Measurements from ENCODE around the gene ZNF780B.

Gene ZNF780B

GRCh38 chr19:40055832-40056504, at the start of gene ZNF780B:
TSS of gene ZNF780B (minus strand) at chr19:40056231. CDS start at chr19:40050332, 5,899 bp downstream.
- H3K4me2 ChIP-seq = peak within 1 kb of the TSS; percentile 90
- H3K27me3 ChIP-seq = no peaks in the 10 kb centered on the region
- H3K4me3 ChIP-seq = peak within 1 kb of the TSS; percentile 80
- no peaks in the 10 kb centered on the region; the same call in 1 of the 2 replicates for H3K36me3 ChIP-seq
- H3K9me3 ChIP-seq = peaks cover 44% of the 10 kb centered on the region
- no peak for TF ChIP-seq Cebpa-rat (IDR thresholded peaks at IDR 0.05)
- peak within 1 kb of the TSS; percentile 77 for H3K27ac ChIP-seq
- no peaks in the 10 kb centered on the region for H4K20me1 ChIP-seq
- peaks cover 28% of the 10 kb centered on the region for H3K4me1 ChIP-seq
- H3K9ac ChIP-seq = peak within 1 kb of the TSS; percentile 83

DNA sequence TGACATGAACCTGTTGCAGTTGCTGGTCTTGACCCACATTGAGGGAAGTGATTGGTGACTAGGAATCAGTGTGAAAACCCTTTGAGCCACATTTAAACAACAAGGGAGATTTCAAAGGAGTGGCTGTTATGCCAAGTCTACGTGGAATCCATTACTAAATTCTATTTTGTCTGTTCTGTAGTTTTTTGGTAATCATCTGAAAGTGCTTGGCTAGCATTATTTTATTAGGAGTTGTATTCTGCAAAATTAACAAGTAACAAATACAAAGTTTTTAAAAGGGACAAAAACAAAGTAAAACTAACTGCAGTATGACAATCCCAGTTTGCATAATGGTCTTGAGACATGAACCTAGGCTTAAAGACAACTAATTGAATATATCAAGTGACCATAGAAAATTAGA, 48.7 kb upstream of the ZNF780B start:
- Histone ChIP-seq H3K9ac (no peak overlapping the region), H3K4me2 (no peak overlapping the region)

DNA sequence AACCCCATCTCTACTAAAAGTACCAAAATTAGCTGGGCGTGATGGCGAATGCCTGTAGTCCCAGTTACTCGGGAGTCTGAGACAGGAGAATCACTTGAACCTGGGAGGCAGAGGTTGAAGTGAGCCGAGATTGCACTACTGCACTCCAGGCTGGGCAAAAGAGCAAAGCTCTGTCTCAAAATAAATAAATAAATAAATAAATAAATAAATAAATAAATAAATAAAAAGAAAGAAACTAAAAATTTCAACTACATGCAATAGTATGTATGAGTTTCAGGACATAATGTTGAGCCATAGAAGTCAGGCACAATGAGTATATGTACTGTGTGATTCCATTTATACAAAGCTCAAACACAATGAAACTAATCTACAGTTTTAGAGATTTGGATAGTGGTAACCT, 47.6 kb upstream of the ZNF780B start:
- H3K4me3 ChIP-seq = no peak overlapping the region
- no peak overlapping the region for H3K4me2 ChIP-seq
- H3K36me3 ChIP-seq = no peaks in the 10 kb centered on the region
- H4K20me1 ChIP-seq = no peaks in the 10 kb centered on the region
- H3K9me3 ChIP-seq = peaks cover 4% of the 10 kb centered on the region; the same call in 1 of the 2 replicates
- no peak overlapping the region for H3K9ac ChIP-seq
- H3K27me3 ChIP-seq = no peaks in the 10 kb centered on the region
- no peak for TF ChIP-seq Cebpa-rat (IDR thresholded peaks at IDR 0.05)
- H3K4me1 ChIP-seq = no peaks in the 10 kb centered on the region
- H3K27ac ChIP-seq = no peak overlapping the region

More for the DNA sequence above, 48.7 kb upstream of the ZNF780B start:
- Histone ChIP-seq H3K27me3 (no peaks in the 10 kb centered on the region), H3K4me3 (no peak overlapping the region), H4K20me1 (no peaks in the 10 kb centered on the region), H3K4me1 (no peaks in the 10 kb centered on the region), H3K9me3 (peaks cover 5% of the 10 kb centered on the region; the same call in 1 of the 2 replicates), H3K27ac (no peak overlapping the region), H3K36me3 (no peaks in the 10 kb centered on the region)
- no peak for TF ChIP-seq Cebpa-rat (IDR thresholded peaks at IDR 0.05)

GRCh38 chr19:40101813-40102212, 45.8 kb upstream of the ZNF780B start:
- H3K27me3 ChIP-seq = no peaks in the 10 kb centered on the region
- H3K9me3 ChIP-seq = peaks cover 6% of the 10 kb centered on the region
- H3K4me3 ChIP-seq = no peak overlapping the region
- H4K20me1 ChIP-seq = no peaks in the 10 kb centered on the region
- H3K9ac ChIP-seq = no peak overlapping the region
- H3K36me3 ChIP-seq = no peaks in the 10 kb centered on the region
- no peak overlapping the region for H3K4me2 ChIP-seq
- no peak for TF ChIP-seq Cebpa-rat (IDR thresholded peaks at IDR 0.05)
- no peaks in the 10 kb centered on the region for H3K4me1 ChIP-seq
- H3K27ac ChIP-seq = no peak overlapping the region

DNA sequence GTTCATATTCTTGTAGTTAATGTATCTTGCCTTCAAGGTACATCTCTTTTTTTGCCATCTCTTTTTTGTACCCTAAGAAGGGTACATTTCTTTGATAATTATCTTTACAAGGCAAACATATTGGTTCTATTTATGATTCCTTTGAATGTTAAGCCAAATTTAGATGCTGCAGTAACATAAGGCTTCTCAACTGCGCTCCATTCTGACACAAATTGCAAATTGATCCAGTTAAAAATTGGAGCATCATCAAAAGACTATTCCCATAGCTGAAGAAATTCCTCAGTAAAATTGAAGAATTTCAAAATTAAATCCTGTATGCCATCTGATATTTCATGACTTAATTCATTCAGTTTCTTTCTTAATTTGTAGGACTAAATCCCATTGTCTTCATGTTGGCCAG, 37.4 kb upstream of the ZNF780B start:
- no peak overlapping the region for H3K4me2 ChIP-seq
- H3K27ac ChIP-seq = no peak overlapping the region
- peaks cover 19% of the 10 kb centered on the region for H3K4me1 ChIP-seq
- peaks cover 4% of the 10 kb centered on the region; the same call in 1 of the 2 replicates for H3K36me3 ChIP-seq
- H3K9ac ChIP-seq = no peak overlapping the region
- H3K27me3 ChIP-seq = no peaks in the 10 kb centered on the region
- H3K4me3 ChIP-seq = no peak overlapping the region
- peaks cover 24% of the 10 kb centered on the region for H3K9me3 ChIP-seq
- no peaks in the 10 kb centered on the region for H4K20me1 ChIP-seq
- TF ChIP-seq Cebpa-rat (IDR thresholded peaks at IDR 0.05) = no peak

DNA sequence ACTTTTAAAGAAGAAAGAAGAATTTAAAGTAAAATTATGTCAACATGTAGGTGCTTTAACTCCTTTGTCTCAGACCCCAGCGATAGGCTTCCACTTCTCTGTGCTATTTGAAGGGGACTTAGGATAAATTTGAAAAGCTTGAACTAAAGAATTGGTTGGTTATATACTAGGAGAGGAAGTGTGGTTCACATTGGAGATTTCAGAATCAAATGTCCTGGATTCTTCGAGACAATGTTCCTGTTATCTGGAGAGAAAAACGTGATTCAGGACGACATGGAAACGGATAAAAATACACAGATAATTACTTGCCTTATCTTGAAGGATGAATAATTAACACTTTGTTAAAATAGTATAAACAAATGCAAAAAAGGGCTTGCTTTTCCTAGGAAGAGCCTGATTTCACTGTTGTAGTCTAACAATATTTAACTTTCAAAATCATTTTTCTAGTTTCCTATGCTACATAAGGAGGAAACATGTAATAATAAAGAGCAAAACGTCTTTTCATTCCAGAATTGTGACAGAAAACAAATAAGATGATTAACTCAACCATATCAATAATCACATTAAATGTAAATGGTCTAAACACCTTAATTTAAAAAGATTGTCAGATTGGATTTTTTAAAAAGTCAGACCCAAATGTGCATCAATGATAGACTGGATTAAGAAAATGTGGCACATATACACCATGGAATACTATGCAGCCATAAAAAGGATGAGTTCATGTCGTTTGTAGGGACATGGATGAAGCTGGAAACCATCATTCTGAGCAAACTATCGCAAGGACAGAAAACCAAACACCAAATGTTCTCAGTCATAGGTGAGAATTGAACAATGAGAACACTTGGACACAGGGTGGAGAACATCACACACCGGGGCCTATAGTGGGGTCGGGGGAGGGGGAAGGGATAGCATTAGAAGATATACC, 35.4 kb upstream of the ZNF780B start:
- Histone ChIP-seq H3K4me3 (peak overlapping the region; percentile 76), H4K20me1 (no peaks in the 10 kb centered on the region), H3K36me3 (peaks cover 9% of the 10 kb centered on the region; the same call in 1 of the 2 replicates), H3K9ac (peak overlapping the region; percentile 82), H3K4me1 (peaks cover 19% of the 10 kb centered on the region), H3K27me3 (no peaks in the 10 kb centered on the region), H3K4me2 (peak overlapping the region; percentile 77), H3K27ac (peak overlapping the region; percentile 76), H3K9me3 (peaks cover 28% of the 10 kb centered on the region)
- no peak for TF ChIP-seq Cebpa-rat (IDR thresholded peaks at IDR 0.05)

DNA sequence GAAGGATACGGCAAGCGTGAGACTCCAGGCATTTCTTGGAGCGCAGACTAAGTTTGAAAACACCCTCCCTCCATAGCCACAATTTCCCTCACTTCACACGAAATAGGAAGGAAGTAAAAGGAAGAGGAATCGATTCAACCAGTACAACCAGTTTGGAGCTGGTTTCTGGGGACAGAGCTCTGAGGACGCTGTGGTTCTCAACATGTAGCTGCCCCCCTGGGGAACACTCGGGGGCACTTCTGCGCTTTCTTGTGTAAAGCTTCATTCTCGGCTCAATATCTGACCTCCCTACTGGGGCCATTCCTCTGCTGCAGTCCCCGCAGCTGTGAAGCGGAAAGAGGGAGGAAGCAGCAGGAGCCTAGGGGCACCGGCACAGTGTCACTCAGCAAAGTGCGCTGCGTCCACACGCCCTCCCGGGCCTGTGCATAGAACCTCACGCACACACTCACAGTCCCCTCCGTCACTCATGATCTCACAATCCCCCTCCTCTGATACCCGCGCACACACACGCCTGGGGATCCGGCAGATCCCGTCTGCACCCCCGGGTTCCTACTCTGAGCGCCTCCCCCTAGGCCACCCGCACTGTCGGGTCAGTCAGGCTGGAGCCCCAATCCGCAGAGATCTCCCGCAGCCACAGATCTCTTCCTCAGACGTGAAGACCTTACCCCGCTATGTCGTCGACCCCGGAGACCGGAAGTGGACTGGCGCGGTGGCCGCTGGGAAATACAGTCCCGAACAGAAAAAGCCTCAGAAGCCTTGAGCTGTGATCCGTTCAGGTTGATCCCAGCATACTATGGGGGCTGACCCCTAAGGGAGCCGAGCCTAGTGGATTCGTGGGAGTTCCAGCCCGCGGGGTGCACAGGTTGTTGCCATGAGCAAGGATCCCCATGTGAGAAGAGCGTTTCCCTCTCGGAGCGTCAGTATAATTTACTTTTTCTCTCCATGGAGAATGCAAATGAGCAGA, 34.5 kb upstream of the ZNF780B start, which contains the start of gene ZNF780A:
Gene ZNF780A, minus strand, starts transcription at position 703 of the 964 bp plus-strand sequence. CDS start 6,190 bp downstream, outside the sequence.
- no peak for TF ChIP-seq Cebpa-rat (IDR thresholded peaks at IDR 0.05)
- Histone ChIP-seq H3K4me2 (peak within 1 kb of the TSS; percentile 77), H4K20me1 (no peaks in the 10 kb centered on the region), H3K36me3 (peaks cover 9% of the 10 kb centered on the region; the same call in 1 of the 2 replicates), H3K27me3 (no peaks in the 10 kb centered on the region), H3K9me3 (peaks cover 21% of the 10 kb centered on the region), H3K4me1 (peaks cover 19% of the 10 kb centered on the region), H3K27ac (peak within 1 kb of the TSS; percentile 76), H3K9ac (peak within 1 kb of the TSS; percentile 82), H3K4me3 (peak within 1 kb of the TSS; percentile 76)

GRCh38 chr19:40089462-40089861, 33.4 kb upstream of the ZNF780B start:
- Histone ChIP-seq H3K9ac (peak overlapping the region; percentile 82; the same call in 1 of the 2 replicates), H3K9me3 (peaks cover 13% of the 10 kb centered on the region), H3K27ac (no peak overlapping the region), H3K27me3 (no peaks in the 10 kb centered on the region), H3K4me3 (peak overlapping the region; percentile 76), H4K20me1 (no peaks in the 10 kb centered on the region), H3K4me2 (peak overlapping the region; percentile 77), H3K4me1 (peaks cover 19% of the 10 kb centered on the region), H3K36me3 (peaks cover 15% of the 10 kb centered on the region)
- no peak for TF ChIP-seq Cebpa-rat (IDR thresholded peaks at IDR 0.05)

Data from BLaER1 (cell line).